HepG2 (cell line): ENCODE results near the gene BTD. TPM values are rescaled to one million over a fixed set of nuclear protein-coding genes. Genes with fewer than 3 reads are reported as not detected.

Source experiments
- CHD4 ChIP-seq: fragments of 200-600 bp; sonication (generic); IDR thresholded peaks from 2 replicates; pipeline ENCODE4 v1.7.0; 2017; ENCODE audit warnings: mild to moderate bottlenecking, low read length, borderline replicate concordance
- EHMT2 ChIP-seq: fragments of 200-600 bp; sonication (generic); IDR thresholded peaks from 2 replicates; pipeline ENCODE4 v1.7.0; 2017; ENCODE audit warnings: antibody characterized with exemption, low read depth, low read length, borderline replicate concordance
- ELF3 ChIP-seq: IDR thresholded peaks from 2 replicates; pipeline ENCODE4 v1.6.1; 2016; ENCODE audit warnings: missing genetic modification reagents, missing compliant biosample characterization
- HMG20A ChIP-seq: IDR thresholded peaks from 2 replicates; pipeline ENCODE4 v1.6.1; 2016; ENCODE audit warnings: borderline replicate concordance
- HMGXB4 ChIP-seq, 2 experiments: sonication (generic) in 1 of 2; formaldehyde crosslinking in 1 of 2; IDR thresholded peaks; 2 replicates each; pipeline versions ENCODE4 v1.4.0 to v1.6.1; 2018 to 2020; ENCODE audit warnings: missing genetic modification reagents in 2 of 2, borderline replicate concordance in 1 of 2, low read depth in 1 of 2, mild to moderate bottlenecking in 1 of 2, missing biosample characterization in 1 of 2
- PHF21A ChIP-seq: sonication (generic); formaldehyde crosslinking; IDR thresholded peaks from 2 replicates; pipeline ENCODE4 v1.5.0; 2020; ENCODE audit warnings: mild to moderate bottlenecking, missing genetic modification reagents
- SOX13 ChIP-seq, 3 experiments: fragments of 450-650 bp in 1 of 3; sonication (generic) in 1 of 3; formaldehyde crosslinking in 1 of 3; IDR thresholded peaks in 2 of 3; conservative IDR thresholded peaks in 1 of 3; 2 replicates each; pipeline versions ENCODE4 v1.5.0 to v1.6.1; 2016 to 2020; ENCODE audit warnings: antibody characterized with exemption in 1 of 3, mild to moderate bottlenecking in 1 of 3, missing compliant biosample characterization in 1 of 3, missing genetic modification reagents in 1 of 3, moderate library complexity in 1 of 3
- TBX3 ChIP-seq: fragments of 450-650 bp; IDR thresholded peaks from 2 replicates; pipeline ENCODE4 v1.6.1; 2017; ENCODE audit warnings: antibody characterized with exemption, mild to moderate bottlenecking, inconsistent platforms, borderline replicate concordance
- TEAD2 ChIP-seq: sonication (generic); formaldehyde crosslinking; IDR thresholded peaks from 2 replicates; pipeline ENCODE4 v1.9.0; 2021; ENCODE audit warnings: missing genetic modification reagents
- ZNF230 ChIP-seq: sonication (generic); formaldehyde crosslinking; IDR thresholded peaks from 2 replicates; pipeline ENCODE4 v1.4.0; 2020; ENCODE audit warnings: mild to moderate bottlenecking, missing genetic modification reagents
- polyA plus RNA-seq, 8 experiments: library from polyadenylated mRNA; depleted of rRNA in 3 of 8; stranded (reverse) in 7 of 8; unstranded in 1 of 8; fragments of >200 nt; fragmentation: Illumina TruSeq in 4 of 8; extraction: Trizol in 4 of 8; gene quantifications; 2 replicates each; pipeline versions ENCODE4 v1.2.1 to v1.2.3, GENCODE V29; 2011 to 2016; ENCODE audit warnings: low read depth in 4 of 8, missing spikeins in 1 of 8, mixed read lengths in 1 of 8; ENCODE audit not compliant: insufficient read depth in 1 of 8
- total RNA-seq, 5 experiments: library from RNA; depleted of rRNA; stranded (reverse); fragments of >200 nt; fragmentation: Illumina TruSeq; extraction: Trizol; gene quantifications; 2 replicates each; pipeline ENCODE4 v1.2.3, GENCODE V29; 2016; ENCODE audit warnings: low read depth in 1 of 5
- TF ChIP-seq, protein P1 (sequence below): IDR thresholded peaks from 2 replicates; pipeline ENCODE4 v1.6.1; 2016; ENCODE audit warnings: low read depth
- TF ChIP-seq, protein P2 (sequence below): sonication (generic); formaldehyde crosslinking; IDR thresholded peaks from 2 replicates; pipeline ENCODE4 v1.8.1; 2023; ENCODE audit warnings: missing genetic modification reagents, mild to moderate bottlenecking, borderline replicate concordance

Gene BTD
- total and polyA plus RNA-seq, 2 of the 13 experiments (the other 11 are each of a cell fraction or from before 2014, with no cell fraction given) = 15.7 to 35.5 TPM

DNA sequence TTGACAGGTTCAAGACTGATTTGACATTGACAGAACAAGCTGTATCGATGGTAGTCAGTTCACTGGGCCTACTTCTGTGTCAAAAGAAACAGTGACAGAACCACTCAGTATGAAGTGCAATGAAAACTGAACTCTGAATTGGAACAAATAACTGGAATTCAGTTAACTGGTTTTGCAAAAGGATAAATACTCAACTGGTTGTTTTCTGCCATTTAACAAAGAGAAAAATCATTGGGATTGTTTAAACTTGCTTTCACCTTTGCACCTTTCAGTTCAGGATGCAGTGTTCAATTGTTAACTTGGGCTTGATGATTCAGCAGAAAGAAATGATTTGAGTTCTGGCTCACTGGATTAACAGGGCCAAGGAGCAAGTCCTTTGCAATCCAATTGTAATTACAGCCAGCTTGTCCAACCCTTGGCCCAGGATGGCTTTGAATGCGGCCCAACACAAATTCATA is 4.9 kb downstream of the BTD start (continued):
- TF ChIP-seq CHD4 (no peak), TBX3 (peak; percentile 50; the same call in 1 of the 2 replicates), TEAD2 (no peak), PHF21A (CRISPR knock-in tag) (peak; percentile 74; the same call in 1 of the 2 replicates), SOX13 (IDR thresholded peaks at IDR 0.05) (peak; percentile 85), SOX13 (CRISPR knock-in tag; conservative IDR thresholded peaks at IDR 0.05 in 1 of 2, IDR thresholded peaks at IDR 0.05 in 1 of 2) (peak in 1 of 2 experiments; percentile 98; a peak in 2 of 4 replicates), ELF3 (CRISPR knock-in tag) (peak; percentile 66), EHMT2 (peak; percentile 73), ZNF230 (CRISPR knock-in tag) (no peak), HMG20A (CRISPR knock-in tag) (peak; percentile 75; the same call in 1 of the 2 replicates), HMGXB4 (CRISPR knock-in tag; IDR thresholded peaks at IDR 0.05; ENCODE audit: borderline replicate concordance in 1 of 2, low read depth in 1 of 2) (no peak)
- TF ChIP-seq, protein P1, sequence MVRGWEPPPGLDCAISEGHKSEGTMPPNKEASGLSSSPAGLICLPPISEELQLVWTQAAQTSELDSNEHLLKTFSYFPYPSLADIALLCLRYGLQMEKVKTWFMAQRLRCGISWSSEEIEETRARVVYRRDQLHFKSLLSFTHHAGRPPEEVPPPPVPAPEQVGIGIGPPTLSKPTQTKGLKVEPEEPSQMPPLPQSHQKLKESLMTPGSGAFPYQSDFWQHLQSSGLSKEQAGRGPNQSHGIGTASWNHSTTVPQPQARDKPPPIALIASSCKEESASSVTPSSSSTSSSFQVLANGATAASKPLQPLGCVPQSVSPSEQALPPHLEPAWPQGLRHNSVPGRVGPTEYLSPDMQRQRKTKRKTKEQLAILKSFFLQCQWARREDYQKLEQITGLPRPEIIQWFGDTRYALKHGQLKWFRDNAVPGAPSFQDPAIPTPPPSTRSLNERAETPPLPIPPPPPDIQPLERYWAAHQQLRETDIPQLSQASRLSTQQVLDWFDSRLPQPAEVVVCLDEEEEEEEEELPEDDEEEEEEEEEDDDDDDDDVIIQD (CRISPR knock-in tag) = peak; percentile 70; the same call in 1 of the 2 replicates
- TF ChIP-seq, protein P2, sequence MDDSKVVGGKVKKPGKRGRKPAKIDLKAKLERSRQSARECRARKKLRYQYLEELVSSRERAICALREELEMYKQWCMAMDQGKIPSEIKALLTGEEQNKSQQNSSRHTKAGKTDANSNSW (CRISPR knock-in tag) = no peak
